DND-41 (cell line): Measurements from ENCODE around the gene SLC4A2.

Experiments used
- CTCF ChIP-seq: IDR thresholded peaks from 2 replicates; pipeline ENCODE4 v1.5.1; 2012; ENCODE audit warnings: borderline replicate concordance, low read length, moderate library complexity, mild to moderate bottlenecking; ENCODE audit not compliant: poor library complexity, severe bottlenecking; ENCODE audit errors: extremely low read depth
- EZH2 ChIP-seq: IDR thresholded peaks from 3 replicates; pipeline ENCODE4 v1.6.1; 2012; ENCODE audit warnings: borderline replicate concordance, low read depth, mild to moderate bottlenecking, moderate library complexity, low read length, inconsistent platforms; ENCODE audit not compliant: severe bottlenecking

GRCh38 chr7:151035902-151036301, 23.5 kb upstream of the SLC4A2 start:
- no peak for TF ChIP-seq CTCF
- TF ChIP-seq EZH2 = no peak
